Midbrain (tissue), 1 donor: ENCODE data around the gene CITED1.
"Not testable (repeated sequence)": the region's sequence is repeated elsewhere in the genome, so short reads cannot be mapped to it uniquely, and the experiment has no call there.

Experiments used
- DNase-seq: peaks from one replicate; lab custom pipeline; 2025; lab: John Stamatoyannopoulos, UW

The CITED1 gene

GRCh38 chrX:72305286-72306084, at the start of gene CITED1:
CITED1 (minus strand) TSS chrX:72305914; CDS start chrX:72302869, 3,045 bp downstream.
- no peak for DNase-seq

DNA sequence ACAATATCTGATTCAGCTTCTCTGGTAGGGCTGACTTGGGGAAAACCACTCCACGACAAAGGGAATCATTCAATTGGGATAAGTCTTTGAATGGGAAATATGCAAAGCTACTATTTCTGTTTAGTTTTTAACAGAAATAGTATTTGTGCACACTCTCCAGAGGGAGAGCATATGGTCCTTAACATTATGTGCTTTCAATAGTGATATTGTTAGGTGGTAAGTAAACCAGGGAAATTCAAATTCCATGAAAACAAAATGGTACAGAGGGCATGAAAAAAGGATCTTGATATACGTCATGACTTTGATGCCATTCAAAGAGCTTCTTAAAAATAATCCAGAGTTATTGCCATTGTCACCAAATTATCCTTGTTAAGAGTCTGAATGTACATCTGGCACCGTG, 47.1 kb upstream of the CITED1 start:
- no peak for DNase-seq

DNA sequence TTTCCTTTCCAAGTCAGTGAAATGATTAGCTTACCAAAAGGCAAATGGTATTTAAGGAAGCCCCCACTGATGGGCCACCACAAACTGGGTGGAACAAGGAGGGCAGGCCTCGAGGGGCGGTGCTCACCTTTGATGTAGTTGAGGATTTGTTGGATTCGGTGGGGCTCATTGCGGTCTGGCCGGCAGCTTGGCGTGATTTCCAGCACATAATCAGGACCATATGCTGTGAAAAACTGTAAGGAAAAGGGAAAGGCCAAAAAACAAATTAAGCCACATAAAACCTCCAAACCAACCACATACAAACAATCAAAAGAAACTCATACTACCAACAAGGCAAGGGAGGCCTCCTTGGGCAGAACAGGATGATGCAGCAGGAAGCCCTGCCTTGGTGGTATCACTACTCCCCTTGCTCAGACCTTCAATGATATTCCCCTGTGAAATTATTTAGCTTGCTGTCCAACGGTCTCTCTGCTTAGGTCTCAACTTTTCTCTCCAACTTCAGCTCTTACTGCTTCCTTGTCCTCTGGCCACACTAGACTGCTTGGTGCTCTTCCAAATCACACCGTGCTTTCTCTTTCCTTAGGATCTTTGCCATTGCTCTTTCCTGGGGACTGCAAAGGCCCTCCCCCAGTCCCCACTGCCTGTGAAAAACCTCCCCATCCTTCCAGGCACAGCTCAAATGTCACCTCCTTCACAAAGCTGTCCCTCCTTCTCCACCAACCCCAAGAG, 46.1 kb upstream of the CITED1 start:
- no peak for DNase-seq

- DNase-seq = no peak
These were observed 43.5 kb upstream of the CITED1 start for GRCh38 chrX:72349190-72349589.

- no peak for DNase-seq
These were observed 42.7 kb upstream of the CITED1 start for GRCh38 chrX:72348247-72348979.

DNA sequence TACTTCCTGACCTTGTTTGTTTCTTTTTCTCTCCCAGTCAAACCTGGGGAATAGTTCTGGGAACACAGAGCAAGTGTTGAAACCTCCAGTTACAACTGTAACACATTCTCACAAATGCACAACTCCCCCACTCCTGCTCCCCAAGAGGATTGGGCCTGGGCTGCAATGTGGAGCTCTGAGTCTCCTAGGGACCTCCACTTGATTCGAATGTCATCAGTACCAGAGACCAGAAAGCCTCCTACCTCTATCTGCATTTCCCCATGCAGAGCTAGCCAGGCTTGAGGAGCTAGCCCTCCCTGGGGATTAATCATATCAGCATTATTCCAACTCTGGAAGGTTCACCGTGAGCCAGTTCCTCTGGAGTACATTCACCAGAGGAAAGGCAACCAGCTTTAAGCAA, 41.7 kb upstream of the CITED1 start:
- no peak for DNase-seq

DNA sequence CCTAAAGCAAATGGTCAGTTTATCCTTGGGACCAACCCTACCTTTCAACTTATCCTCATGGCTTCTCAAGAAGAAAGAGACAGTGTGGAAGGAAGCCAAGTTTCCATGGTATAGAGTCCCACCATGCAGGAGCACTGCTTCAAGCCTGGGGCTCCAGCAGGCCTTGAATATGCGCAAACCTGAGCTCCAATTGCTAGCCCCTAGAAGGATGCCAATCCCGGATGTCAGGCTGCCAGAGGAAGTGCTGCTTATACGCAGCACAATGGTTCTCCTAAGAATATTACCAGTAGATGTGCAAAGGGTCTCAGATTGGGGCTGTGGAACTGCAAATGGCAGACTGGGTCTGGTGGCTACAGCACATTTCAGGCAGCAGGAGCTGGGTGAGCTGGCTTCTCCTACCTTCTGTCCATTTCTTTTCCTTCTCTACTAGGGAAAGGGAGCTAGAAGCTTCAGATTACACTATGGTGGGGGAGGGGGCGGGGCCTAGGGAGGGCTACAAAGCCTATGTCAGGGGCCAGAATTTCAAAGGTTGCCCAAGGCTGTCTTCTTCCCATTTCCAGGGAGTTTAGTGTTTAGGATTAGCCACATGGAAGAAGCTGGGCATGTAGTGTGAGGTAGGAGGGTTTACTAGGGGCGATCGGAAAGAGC, 40.7 kb upstream of the CITED1 start:
- no peak for DNase-seq

- DNase-seq = no peak
These were observed 34.9 kb upstream of the CITED1 start for GRCh38 chrX:72340626-72341025.

GRCh38 chrX:72340041-72340440, 34.3 kb upstream of the CITED1 start:
- DNase-seq = no peak

DNA sequence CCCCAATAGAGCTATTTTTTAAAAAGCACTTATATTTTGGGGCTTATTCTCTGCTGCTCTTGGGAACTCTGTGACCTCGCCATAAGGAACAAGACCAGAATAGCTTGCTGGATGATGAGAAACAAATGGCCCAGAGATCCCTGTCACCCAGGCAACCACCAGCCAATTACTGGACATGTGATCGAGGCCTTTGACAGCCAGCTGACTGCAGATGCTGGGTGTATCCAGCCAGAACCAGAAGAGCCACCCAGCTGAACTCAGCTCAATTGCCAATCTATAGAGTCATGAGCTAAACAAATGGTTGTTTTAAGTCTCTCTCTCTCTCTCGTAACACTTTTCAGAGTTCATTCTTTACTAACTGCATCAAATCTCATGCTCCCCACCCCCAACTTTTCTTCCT, 24.4 kb upstream of the CITED1 start:
- no peak for DNase-seq

GRCh38 chrX:72326605-72327300, 21.0 kb upstream of the CITED1 start:
- DNase-seq = no peak

DNA sequence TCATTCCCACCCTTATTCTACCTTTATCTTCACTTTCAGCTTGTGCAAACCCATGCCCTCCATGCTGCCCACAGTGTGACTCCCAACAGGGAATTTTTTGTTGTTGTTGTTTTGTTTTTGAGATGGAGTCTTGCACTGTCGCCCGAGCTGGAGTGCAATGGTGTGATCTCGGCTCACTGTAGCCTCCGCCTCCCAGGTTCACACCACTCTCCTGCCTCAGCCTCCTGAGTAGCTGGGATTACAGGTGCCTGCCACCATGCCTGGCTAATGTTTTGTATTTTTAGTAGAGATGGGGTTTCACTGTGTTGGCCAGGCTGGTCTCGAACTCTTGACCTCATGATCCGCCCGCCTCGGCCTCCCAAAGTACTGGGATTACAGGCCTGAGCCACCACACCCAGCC, 13.9 kb upstream of the CITED1 start:
- not testable (repeated sequence) for DNase-seq

GRCh38 chrX:72317139-72317538, 11.4 kb upstream of the CITED1 start:
- DNase-seq = no peak

- DNase-seq = no peak
These were observed 10.8 kb upstream of the CITED1 start for GRCh38 chrX:72316408-72317110.

GRCh38 chrX:72314881-72315280, 9.2 kb upstream of the CITED1 start:
- DNase-seq = no peak

DNA sequence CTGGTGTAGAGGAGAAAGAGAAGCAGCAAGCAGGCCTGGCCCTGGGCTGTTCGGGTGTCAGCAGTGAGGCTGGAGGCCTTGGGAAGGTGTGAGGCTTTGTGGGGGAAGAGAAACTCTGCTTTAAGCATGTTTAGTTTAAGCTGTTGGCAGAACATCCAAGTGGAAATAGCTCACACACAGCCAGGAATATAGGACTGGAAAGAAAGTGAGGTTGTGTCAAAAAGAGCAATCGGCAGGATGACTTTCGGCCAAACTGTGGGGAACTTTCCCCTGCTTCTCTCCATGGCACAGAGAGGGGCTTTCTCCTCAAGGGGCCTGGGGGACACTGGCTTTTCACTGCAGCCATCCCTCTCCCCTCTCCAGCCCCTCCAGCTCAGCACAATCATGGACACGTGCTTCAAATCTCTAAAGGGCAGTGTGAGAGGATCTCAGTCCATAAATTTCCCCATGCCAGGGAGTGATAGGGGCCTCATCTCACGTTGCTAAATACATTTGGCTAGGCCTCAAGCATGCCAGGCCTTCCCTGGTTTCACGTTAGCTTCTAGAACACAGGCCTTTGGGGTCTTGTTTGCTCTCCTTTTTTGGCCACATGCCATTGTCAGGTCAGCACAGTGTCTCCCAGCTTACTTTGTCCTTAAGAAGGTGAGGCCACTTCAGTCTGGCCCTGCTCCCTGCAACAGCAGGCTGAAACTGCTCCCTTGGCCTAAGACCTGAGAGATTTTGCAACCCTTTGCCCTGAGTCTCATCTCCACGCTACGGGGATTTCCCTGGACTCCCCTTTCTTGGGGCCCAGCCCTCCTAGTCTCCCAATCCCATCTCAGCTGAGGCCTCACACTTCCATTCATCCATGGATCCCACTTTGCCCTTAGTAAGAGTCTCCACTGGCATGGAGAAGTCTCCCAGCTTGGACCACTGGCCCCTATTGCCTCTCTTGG, 8.3 kb upstream of the CITED1 start:
- no peak for DNase-seq

- no peak for DNase-seq
These were observed 6.7 kb upstream of the CITED1 start for GRCh38 chrX:72312311-72312940.

DNA sequence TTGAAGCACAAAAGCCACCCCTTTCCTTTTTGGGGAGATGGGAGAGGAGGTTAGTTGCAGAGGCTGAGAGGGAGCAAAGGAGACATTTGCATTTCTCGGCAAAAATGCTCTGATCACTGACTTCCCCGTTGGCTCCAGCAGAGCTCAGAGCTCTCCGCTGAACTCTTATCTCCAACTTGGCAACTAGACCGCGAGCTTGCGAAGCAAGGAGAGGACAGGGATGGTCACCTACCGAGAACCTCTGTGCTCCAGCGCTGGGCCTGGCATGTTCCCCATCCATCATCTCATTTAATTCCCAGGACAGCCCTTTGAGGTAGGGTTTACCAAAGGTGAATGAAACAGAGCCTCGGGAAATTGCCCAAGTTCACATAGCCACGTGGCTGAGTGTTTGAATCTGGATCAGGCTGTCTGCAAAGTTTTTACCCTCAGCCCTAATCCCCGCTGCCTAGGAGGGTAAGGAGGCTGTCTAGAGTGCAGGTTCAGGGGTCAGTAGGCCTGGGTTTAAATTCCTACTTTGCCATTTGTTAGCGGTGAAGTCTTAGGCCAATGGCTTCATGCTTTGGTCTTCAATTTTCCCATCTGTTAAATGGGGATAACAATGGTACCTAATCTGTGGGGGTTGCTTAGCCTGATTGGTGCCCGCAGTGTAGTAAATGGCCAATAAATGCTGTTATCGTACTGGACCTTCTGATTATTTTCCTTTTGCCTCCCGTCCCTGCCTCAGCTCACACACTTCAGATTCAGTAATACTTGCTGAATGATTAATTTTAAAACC, 3.8 kb upstream of the CITED1 start:
- no peak for DNase-seq
